ENCODE results near the gene MTRF1.

The MTRF1 gene

DNA sequence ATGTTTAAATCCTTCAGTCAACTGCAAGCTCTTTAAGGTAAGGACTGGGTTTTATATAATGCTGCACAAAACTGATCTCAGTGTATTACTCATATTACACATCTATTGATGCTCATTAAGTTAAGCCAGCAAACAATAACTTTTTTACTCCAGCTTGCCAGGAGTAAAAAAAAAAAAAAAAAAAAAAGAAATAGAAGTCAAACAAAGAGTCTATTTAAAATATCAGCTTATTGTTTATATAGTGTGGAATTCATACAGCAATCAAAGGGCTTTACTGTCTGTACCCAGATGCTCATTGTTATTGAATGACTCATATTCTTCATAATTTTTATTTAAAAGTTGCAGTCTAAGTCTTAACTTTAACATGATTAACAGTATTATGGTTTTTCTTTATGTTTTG lies 47.2 kb downstream of the MTRF1 start:
- TF ChIP-seq TAF1 (IDR thresholded peaks at IDR 0.05; ENCODE audit: low read depth) (no peak), TCF12 (IDR thresholded peaks at IDR 0.05; ENCODE audit: low read depth) (no peak), EGR1 (IDR thresholded peaks at IDR 0.05) (no peak), ZBTB7A (IDR thresholded peaks at IDR 0.05; ENCODE audit: low read depth) (no peak), CREB1 (IDR thresholded peaks at IDR 0.05; ENCODE audit: low read depth) (no peak), NFIC (IDR thresholded peaks at IDR 0.05) (no peak), RAD21 (IDR thresholded peaks at IDR 0.05; ENCODE audit: low read depth) (no peak), YY1 (IDR thresholded peaks at IDR 0.05; ENCODE audit: low read depth) (no peak), TEAD4 (IDR thresholded peaks at IDR 0.05) (no peak), EP300 (IDR thresholded peaks at IDR 0.05; ENCODE audit: borderline replicate concordance) (no peak), CEBPB (IDR thresholded peaks at IDR 0.05) (no peak)
- TF ChIP-seq, protein P1, sequence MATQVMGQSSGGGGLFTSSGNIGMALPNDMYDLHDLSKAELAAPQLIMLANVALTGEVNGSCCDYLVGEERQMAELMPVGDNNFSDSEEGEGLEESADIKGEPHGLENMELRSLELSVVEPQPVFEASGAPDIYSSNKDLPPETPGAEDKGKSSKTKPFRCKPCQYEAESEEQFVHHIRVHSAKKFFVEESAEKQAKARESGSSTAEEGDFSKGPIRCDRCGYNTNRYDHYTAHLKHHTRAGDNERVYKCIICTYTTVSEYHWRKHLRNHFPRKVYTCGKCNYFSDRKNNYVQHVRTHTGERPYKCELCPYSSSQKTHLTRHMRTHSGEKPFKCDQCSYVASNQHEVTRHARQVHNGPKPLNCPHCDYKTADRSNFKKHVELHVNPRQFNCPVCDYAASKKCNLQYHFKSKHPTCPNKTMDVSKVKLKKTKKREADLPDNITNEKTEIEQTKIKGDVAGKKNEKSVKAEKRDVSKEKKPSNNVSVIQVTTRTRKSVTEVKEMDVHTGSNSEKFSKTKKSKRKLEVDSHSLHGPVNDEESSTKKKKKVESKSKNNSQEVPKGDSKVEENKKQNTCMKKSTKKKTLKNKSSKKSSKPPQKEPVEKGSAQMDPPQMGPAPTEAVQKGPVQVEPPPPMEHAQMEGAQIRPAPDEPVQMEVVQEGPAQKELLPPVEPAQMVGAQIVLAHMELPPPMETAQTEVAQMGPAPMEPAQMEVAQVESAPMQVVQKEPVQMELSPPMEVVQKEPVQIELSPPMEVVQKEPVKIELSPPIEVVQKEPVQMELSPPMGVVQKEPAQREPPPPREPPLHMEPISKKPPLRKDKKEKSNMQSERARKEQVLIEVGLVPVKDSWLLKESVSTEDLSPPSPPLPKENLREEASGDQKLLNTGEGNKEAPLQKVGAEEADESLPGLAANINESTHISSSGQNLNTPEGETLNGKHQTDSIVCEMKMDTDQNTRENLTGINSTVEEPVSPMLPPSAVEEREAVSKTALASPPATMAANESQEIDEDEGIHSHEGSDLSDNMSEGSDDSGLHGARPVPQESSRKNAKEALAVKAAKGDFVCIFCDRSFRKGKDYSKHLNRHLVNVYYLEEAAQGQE (IDR thresholded peaks at IDR 0.05; ENCODE audit: low read depth): no peak
- TF ChIP-seq, protein P2, sequence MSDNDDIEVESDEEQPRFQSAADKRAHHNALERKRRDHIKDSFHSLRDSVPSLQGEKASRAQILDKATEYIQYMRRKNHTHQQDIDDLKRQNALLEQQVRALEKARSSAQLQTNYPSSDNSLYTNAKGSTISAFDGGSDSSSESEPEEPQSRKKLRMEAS (IDR thresholded peaks at IDR 0.05): no peak
- TF ChIP-seq, protein P3, sequence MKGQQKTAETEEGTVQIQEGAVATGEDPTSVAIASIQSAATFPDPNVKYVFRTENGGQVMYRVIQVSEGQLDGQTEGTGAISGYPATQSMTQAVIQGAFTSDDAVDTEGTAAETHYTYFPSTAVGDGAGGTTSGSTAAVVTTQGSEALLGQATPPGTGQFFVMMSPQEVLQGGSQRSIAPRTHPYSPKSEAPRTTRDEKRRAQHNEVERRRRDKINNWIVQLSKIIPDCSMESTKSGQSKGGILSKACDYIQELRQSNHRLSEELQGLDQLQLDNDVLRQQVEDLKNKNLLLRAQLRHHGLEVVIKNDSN (IDR thresholded peaks at IDR 0.05): no peak

DNA sequence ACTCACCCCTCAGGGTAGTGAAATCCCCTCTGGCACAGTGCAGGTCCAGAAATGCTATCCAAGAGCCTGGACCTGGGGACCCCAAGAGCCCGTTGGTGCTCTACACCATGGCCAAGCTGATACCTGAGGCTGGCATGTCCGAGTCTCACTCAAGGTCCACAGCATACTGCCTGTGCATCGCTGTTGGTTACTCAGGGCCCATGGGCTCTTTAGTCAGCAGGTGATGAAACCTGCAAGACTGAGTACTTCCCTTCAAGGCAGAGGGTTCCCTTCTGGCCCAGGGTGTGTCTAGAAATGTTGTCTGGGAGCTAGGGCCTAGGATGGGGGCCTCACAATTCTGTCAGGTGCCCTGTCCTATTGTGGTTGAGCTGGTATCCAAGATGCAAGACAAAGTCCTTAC lies 49.5 kb downstream of the MTRF1 start:
- TF ChIP-seq EP300 (IDR thresholded peaks at IDR 0.05; ENCODE audit: borderline replicate concordance) (no peak), ZBTB7A (IDR thresholded peaks at IDR 0.05; ENCODE audit: low read depth) (no peak), TEAD4 (IDR thresholded peaks at IDR 0.05) (no peak), TAF1 (IDR thresholded peaks at IDR 0.05; ENCODE audit: low read depth) (no peak), FOXM1 (IDR thresholded peaks at IDR 0.05; ENCODE audit: borderline replicate concordance, low read depth) (no peak), CREB1 (IDR thresholded peaks at IDR 0.05; ENCODE audit: low read depth) (no peak)
- TF ChIP-seq, protein P1 (IDR thresholded peaks at IDR 0.05; ENCODE audit: low read depth): no peak
- TF ChIP-seq, protein P3 (IDR thresholded peaks at IDR 0.05): no peak

DNA sequence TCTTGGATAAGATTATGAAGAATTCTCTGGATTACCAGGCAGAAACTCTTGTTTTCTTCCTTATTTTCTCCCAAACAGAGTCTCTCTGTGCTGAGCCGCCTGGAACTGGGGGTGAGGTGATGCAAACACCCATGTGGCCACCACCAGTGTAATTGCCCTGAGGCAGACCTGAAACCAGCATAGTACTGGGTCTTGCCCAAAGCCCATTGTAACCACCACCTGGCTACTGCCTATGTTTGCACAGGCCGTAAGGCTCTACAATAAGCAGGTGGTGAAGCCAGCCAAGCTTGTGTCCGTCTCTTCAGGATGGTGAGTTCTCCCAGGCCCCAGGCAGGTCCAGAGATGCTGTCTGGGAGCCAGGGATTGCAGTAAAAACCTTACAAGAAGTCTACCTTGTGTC lies 50.1 kb downstream of the MTRF1 start:
- TF ChIP-seq TCF12 (IDR thresholded peaks at IDR 0.05; ENCODE audit: low read depth) (no peak), EGR1 (IDR thresholded peaks at IDR 0.05) (no peak), CEBPB (IDR thresholded peaks at IDR 0.05) (no peak), YY1 (IDR thresholded peaks at IDR 0.05; ENCODE audit: low read depth) (no peak), ZBTB7A (IDR thresholded peaks at IDR 0.05; ENCODE audit: low read depth) (no peak), EP300 (IDR thresholded peaks at IDR 0.05; ENCODE audit: borderline replicate concordance) (no peak), TAF1 (IDR thresholded peaks at IDR 0.05; ENCODE audit: low read depth) (no peak), NFIC (IDR thresholded peaks at IDR 0.05) (no peak), TEAD4 (IDR thresholded peaks at IDR 0.05) (no peak), FOXM1 (IDR thresholded peaks at IDR 0.05; ENCODE audit: borderline replicate concordance, low read depth) (no peak)
- TF ChIP-seq, protein P3 (IDR thresholded peaks at IDR 0.05): no peak
- TF ChIP-seq, protein P2 (IDR thresholded peaks at IDR 0.05): no peak
- TF ChIP-seq, protein P1 (IDR thresholded peaks at IDR 0.05; ENCODE audit: low read depth): no peak

DNA sequence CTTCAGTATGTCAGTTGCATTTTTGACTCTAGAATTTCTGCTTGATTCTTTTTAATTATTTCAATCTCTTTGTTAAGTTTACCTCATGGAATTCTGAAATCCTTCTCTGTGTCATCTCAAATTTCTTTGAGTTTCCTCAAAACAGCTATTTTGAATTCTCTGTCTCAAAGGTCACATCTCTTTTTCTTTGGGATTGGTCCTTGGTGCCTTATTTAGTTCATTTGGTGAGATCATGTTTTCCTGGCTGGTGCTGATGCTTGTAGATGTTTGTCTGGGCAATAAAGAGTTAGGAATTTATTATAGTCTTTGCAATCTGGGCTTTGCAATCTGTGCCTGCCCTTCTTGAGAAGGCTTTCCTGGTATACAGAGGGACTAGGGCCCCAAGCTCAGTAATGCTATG lies 50.5 kb downstream of the MTRF1 start:
- TF ChIP-seq TAF1 (IDR thresholded peaks at IDR 0.05; ENCODE audit: low read depth) (no peak), ZBTB7A (IDR thresholded peaks at IDR 0.05; ENCODE audit: low read depth) (no peak), TCF12 (IDR thresholded peaks at IDR 0.05; ENCODE audit: low read depth) (no peak), EGR1 (IDR thresholded peaks at IDR 0.05) (no peak), CREB1 (IDR thresholded peaks at IDR 0.05; ENCODE audit: low read depth) (no peak), RAD21 (IDR thresholded peaks at IDR 0.05; ENCODE audit: low read depth) (no peak), YY1 (IDR thresholded peaks at IDR 0.05; ENCODE audit: low read depth) (no peak), EP300 (IDR thresholded peaks at IDR 0.05; ENCODE audit: borderline replicate concordance) (no peak), NFIC (IDR thresholded peaks at IDR 0.05) (no peak), CEBPB (IDR thresholded peaks at IDR 0.05) (no peak), TEAD4 (IDR thresholded peaks at IDR 0.05) (no peak), FOXM1 (IDR thresholded peaks at IDR 0.05; ENCODE audit: borderline replicate concordance, low read depth) (no peak)
- TF ChIP-seq, protein P1 (IDR thresholded peaks at IDR 0.05; ENCODE audit: low read depth): no peak
- TF ChIP-seq, protein P2 (IDR thresholded peaks at IDR 0.05): no peak
- TF ChIP-seq, protein P3 (IDR thresholded peaks at IDR 0.05): no peak
